ENCODE data around the gene VPS13C.

GRCh38 chr15:61893146-61893545, 167.1 kb downstream of the VPS13C start:
- TF ChIP-seq CTCF (IDR thresholded peaks at IDR 0.05; ENCODE audit: low read length) (no peak), EZH2 (IDR thresholded peaks at IDR 0.05; ENCODE audit: borderline replicate concordance, low read length) (no peak)

Data from OCI-LY1 (cell line).